GM19035 (cell line): ENCODE results near the gene COLGALT1.

Experiments
- ATAC-seq: cut with Tn5 transposase; IDR thresholded peaks from one replicate; pipeline ENCODE4 v1.9.1; 2021; ENCODE audit not compliant: unreplicated experiment

The COLGALT1 gene

DNA sequence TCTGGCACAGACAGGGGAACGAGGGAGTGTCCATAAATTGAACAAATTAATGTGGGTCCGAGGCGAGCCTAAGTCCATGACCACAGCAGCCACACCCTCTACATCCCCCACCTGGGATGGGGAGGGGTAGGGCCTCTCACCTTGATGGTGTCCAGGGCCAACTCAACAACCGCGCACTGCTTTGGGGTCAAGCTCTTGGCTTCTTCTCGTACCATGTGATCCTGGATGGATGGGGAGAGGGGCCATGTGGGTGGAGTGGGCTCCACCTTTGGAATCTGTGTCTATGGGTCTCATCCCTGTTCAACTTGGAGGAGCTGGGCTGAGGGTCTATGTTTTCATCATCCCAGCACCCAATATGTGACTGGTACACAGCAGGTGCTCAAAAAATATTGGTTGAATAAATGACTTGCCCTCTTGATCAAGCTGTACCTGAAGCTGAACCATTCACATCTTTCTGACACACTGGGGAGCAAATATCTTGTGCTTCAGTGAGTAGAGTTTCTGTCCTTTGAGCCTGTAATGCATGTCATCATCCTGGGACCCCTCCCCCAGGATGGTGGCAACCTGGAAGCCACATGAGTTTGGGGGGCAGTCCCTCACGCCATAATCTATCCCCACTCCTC is 62.9 kb downstream of the COLGALT1 start:
- no peak for ATAC-seq

DNA sequence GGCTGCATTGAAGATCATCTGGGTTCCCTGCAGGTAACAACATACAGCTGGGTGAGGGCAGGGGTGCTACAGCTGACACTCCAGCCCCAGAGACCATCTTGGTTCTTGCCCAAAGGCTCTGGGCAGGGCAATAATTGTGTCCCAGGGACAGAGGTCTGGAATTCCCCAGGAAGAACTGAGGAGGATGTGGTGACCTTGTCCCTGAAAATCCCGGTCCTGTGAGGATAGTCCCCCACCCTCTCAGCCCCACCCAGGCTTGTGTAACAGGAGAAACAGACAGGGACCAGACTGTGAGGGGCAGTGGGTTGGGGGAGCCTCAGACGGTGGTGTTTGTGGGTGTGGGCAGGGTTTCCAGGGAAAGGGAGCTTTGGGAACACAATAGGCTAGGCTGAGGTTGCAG is 63.5 kb downstream of the COLGALT1 start:
- no peak for ATAC-seq

DNA sequence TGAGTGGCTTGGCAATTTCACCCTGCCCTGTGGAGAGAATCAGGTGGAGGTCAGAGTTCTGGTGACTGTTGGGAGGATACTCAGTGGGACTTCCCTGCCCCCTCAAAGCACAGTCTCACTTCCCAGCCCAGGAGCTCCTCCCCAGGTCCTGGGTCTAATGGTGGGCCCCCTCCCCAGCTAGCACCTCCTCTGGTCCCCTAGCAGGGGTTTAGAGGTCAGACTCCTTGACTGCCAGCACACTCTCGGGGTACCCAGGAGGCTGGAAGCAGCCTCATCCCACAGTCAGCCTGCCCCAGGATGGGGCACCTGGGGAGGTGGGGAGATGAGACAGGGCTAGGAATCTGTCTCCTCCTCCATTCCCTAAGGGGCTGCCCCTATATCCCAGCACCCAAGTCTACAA is 65.2 kb downstream of the COLGALT1 start:
- ATAC-seq, result no peak

GRCh38 chr19:17623224-17623935 is 67.9 kb downstream of the COLGALT1 start:
- ATAC-seq, result no peak

- no peak for ATAC-seq
Observed at GRCh38 chr19:17624314-17624991, 69.0 kb downstream of the COLGALT1 start.

DNA sequence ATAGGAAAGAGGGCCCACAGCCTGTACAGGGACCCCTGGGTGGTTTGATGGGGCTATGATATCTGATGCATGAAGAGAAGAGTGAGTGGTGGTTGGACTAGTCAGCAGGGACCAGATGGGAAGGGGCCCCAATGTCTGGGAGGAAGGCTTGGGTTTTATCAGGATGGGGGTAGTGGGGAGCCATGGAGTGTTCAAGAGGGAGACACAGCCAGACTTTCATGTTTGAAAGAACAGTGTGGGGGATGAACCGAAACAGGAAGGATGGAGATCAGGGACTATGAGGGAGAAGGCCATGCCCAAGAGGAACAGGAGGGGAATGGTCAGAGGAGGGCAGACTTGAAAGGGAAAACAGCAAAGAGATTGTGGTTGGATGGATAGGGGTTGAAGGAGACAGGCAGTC is 69.6 kb downstream of the COLGALT1 start:
- ATAC-seq, result no peak

GRCh38 chr19:17625980-17626379 is 70.5 kb downstream of the COLGALT1 start:
- no peak for ATAC-seq

GRCh38 chr19:17626456-17627015 is 71.1 kb downstream of the COLGALT1 start:
- no peak for ATAC-seq

DNA sequence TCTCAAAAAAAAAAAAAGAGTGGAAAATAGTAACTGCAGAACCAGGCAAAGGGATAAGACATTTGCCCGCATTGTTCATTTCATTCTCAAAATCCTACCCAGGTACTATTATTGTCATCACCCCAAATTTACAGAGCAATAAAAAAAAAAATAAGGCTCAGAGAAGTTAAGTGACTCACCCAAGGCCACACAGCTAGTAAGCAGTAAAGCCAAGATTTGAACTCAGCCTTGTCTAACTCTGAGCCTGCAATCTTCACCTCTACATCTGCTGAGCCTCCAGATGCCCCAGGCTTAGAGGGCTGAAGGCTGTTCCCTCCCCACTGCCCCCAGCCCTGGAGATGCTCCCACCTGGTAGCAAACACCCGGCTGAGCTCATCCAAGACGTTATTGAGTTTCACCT is 71.7 kb downstream of the COLGALT1 start:
- no peak for ATAC-seq

DNA sequence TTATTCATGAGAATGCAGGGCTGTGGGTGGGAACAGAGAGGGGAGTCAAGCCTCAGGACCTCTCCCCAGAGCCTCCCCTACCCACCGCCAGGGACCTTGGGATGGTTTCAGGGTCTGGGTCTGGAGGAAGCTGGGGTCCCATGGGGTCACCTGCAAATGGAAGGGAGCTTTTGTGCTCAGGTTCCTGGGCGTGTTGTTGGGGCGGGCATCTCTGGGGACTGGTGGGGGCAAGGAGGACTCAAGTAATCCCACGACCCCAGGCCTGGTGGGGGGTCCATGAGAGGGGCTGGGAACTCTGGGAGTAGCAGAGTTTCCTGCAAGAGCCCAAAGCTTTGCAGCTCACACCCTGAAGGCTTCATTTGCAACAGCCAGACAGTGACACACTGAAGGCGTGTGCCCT is 72.5 kb downstream of the COLGALT1 start:
- ATAC-seq, result no peak

- ATAC-seq, result no peak
Observed at GRCh38 chr19:17629760-17630159, 74.3 kb downstream of the COLGALT1 start.

GRCh38 chr19:17632577-17632976 is 77.1 kb downstream of the COLGALT1 start:
- no peak for ATAC-seq
